ENCODE measurements around the gene LRRC3C.
A peak's percentile ranks its signal among the peaks of the same experiment; 100 is the strongest.
"Not testable (repeated sequence)": the region's sequence is repeated elsewhere in the genome, so short reads cannot be mapped to it uniquely, and the experiment has no call there.

LRRC3C gene, protein sequence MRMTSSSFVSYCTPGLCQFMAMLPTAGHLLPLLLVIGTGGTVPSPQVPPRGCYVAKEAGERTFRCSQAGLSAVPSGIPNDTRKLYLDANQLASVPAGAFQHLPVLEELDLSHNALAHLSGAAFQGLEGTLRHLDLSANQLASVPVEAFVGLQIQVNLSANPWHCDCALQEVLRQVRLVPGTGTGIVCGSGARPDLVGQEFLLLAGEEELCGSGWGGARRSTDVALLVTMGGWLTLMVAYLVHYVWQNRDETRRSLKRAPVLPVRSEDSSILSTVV

DNA sequence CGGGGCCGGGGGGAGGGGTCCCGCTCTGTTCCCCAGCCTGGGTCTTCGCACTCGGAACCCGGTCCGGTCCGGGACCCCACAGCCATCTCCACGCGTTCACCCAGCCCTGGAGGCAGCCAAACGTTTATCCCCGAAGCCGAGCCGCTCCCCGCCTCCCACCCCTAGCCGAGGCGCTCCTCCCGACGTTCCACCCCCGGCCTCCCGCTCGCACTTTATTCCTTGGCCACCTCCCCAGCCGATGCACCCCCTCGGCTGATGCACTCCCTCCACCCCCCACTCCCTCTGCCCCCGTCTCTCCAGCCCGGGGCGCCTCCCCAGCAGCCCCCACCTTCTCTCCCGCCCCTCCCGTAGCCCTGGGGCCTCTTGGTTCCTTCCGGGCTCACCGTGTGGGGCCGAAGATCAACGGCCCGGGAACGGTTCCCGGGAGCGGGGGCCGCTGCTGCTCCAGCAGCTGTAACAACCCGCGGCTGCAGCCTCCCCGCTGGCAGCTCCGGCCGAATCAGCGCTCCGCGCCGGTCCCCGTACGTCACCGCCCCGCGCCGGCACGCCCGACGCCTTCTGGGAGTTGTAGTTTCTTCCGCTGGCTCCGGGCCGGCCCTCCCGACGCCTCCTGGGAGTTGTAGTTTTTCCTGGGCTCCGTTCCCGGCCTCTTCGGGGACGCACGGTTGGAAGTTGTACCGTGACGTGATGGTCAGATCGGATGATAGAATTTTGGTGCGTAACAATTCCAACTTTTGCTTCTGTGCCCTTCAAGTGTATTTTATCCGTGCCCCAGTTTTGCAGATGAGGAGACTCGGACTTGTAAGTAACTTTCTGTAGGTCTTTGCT, at the start of gene LRRC3C, which contains the start of gene ORMDL3:
TSS of gene LRRC3C (plus strand) at position 632 of the 828 bp plus-strand sequence. CDS start 13,792 bp downstream, outside the sequence.
TSS of gene ORMDL3 (minus strand) at position 501 of the 828 bp plus-strand sequence. CDS start 3,398 bp downstream, outside the sequence.
- peak; percentile 95 for DNase-seq

- not testable (repeated sequence) for DNase-seq
Observed at GRCh38 chr17:39886102-39886501, 41.4 kb upstream of the LRRC3C start.

- no peak for DNase-seq
Observed at GRCh38 chr17:39887078-39887477, 40.5 kb upstream of the LRRC3C start.

GRCh38 chr17:39889200-39889599, 38.3 kb upstream of the LRRC3C start:
- DNase-seq: no peak

GRCh38 chr17:39894681-39895376, 32.7 kb upstream of the LRRC3C start:
- DNase-seq: no peak

DNA sequence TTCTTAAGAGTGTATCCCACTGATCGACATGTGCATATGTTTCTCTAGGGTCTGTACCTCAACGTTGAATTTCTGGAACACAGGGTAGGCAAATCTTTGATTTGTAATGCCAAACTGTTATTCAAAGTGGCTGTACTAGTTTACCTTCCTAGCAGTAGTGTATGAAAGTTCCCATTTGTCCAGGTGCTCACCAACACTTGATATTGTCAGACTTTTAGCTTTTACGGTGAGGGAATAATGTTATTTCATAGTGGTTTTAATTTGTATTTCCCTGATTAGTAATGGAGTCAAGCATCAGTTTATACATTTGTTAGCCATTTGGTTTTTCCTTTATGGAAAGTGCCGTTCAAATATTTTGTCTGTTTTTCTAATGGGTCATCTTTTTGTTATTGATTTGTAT, 29.4 kb upstream of the LRRC3C start:
- DNase-seq: no peak

GRCh38 chr17:39899215-39899614, 28.3 kb upstream of the LRRC3C start:
- no peak for DNase-seq

- not testable (repeated sequence) for DNase-seq
Observed at GRCh38 chr17:39902027-39902426, 25.5 kb upstream of the LRRC3C start.

DNA sequence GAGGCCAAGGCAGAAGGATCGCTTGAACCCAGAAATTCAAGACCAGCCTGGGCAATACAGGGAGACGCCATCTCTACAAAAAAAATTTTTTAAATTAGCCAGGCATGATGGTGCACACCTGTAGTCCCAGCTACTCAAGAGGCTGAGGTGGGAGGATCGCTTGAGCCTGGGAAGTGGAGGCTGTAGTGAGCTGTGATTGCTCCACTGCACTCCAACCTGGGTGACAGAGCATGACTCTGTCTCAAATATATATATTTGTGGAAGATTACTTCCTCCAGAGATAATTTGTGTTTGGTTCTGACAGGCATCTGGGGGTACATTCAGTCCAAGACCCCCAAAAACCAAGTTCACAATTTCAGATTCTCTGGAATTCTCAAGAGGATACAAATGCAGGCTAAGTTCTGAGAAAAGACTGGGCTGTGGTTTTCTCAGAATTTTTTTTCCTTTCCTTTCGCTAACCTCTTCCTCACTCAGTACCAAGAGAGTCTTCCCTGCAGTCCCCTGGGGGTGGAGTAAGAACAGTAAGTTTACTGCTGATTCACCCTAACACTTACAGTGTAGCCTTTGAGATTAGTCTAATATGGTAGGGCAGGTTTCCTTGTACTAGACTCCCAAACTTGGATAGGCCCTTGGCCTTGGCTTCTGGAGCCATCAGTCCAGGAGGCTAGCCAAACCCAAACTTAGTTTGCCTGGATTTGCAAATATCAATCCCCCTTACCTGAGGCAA, 24.2 kb upstream of the LRRC3C start:
- no peak for DNase-seq

DNA sequence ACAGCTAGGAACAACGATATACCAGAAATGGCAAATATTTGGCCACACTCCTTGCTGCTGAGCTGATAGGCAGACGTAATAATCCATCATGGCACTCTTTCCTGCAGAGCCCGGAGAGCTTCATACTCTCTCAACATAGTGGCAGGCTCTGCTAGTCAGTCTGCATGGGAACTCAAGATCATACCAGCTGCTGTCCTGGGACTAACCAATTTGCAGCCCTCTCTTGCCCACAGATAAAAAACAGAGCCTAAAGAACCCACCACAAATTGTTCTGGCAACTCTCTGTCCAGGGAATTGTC, 22.6 kb upstream of the LRRC3C start:
- DNase-seq: no peak

- DNase-seq: no peak
Observed at GRCh38 chr17:39908789-39909352, 18.7 kb upstream of the LRRC3C start.

DNA sequence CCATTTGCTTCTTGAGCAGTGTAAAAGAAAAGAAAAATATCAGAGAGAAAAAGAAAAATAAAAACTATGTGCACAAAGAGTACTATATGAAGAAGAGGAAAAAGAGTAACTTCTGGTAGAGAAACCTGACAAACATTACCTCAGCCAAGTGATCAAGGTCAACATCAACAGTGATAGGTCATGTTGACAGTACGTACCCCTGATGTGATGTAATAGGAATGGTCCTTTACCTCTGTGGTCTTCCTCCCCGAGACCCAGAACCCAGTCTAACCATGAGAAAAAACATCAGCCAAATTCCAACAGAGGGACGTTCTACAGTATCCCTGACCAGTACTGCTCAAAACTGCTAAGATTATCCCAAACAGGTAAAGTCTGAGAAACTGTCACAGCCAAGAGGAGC, 13.5 kb upstream of the LRRC3C start:
- no peak for DNase-seq

DNA sequence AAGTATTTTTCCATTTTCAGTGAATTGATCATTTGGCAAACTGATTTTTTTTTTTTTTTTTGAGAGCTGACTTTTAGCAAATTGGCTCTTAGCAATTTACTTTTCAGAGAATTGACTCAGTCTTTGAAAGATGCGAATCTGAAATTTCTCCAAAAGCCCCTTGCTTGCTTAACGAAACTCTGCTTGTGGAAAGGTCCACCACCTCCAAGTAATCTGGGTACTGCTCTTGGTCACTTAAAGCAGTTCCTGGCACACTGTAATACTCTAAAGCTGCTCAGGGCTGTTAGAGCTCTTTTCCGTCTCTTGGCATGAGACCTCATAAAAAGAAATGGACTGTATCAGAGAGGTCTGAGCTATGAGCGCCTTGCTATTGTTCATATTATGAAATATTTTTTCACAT, 12.0 kb upstream of the LRRC3C start:
- DNase-seq: no peak

- DNase-seq: no peak
Observed at GRCh38 chr17:39916918-39917317, 10.6 kb upstream of the LRRC3C start.

- DNase-seq: no peak
Observed at GRCh38 chr17:39919087-39919683, 8.3 kb upstream of the LRRC3C start.

DNA sequence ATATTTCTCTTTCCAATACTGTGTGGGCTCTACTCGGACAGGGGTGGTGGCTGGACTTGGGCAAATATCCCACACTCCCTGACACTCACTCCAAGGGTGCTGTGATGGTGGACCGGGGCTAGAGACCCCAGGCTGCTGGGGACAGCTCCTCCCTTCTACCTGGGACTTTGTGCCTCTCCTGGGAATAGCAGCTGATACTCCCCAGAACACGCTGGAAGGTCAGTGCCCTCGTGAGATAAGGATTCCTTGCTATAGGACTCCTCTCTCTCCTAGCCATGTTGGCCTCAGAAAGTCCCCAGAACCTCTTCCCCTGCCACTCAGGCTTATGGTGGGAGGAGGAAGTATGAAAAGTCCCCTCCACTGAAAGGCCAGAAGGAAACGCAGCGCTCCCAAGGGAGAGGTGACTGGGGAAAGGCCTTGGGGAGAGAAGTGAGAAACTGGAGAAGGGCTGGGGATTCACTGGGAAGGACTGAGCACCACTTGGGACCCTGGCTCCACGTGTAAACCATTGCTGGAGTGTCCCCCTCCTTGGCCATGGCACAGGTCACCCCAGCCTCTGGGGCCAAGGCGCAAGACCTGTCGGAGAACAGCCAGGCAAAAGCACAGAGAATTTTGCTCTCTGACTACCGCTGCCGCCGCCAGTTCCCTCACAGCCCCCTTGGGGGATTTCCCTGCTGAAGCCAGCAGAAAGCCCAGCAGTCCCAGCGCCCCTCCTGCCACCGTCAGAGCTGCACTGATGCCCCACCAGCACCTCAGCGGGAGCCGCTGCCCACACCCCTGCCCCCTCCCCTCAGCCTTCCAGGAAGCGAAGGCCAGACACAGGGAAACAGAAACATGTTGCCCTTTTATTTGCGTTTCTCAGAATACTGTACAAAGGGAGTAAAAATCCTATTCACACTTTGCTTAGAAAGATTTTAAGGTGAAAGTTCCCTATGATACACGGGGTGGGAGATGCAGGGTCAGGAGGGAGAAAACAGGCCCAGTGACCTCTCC, 7.0 kb upstream of the LRRC3C start:
- no peak for DNase-seq

GRCh38 chr17:39921323-39921722, 6.2 kb upstream of the LRRC3C start:
- no peak for DNase-seq

DNA sequence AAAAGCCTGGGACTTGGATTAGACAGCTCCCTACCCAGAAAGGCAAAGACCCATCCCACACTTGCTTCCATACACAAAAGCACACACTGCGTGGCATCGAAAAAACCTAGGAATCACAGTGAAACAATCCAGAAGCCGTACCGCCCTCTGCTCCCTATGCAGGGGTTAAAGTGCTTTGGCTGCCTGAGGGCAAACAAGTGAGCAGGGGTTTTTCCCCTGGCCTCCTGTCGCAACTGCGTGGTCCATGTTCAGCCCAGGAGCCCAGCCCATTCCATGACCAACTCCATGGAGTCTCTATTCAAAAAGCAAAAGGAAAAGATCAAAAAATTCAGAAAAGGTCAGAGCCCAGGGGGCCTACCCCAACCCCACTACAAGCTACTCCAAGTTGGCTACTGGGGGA, 5.5 kb upstream of the LRRC3C start:
- DNase-seq: no peak

GRCh38 chr17:39923230-39923629, 4.3 kb upstream of the LRRC3C start:
- DNase-seq: no peak

- DNase-seq: no peak
Observed at GRCh38 chr17:39923836-39924690, 3.5 kb upstream of the LRRC3C start.
